ENCODE data around the gene IL2. TPM values are rescaled to one million over a fixed set of nuclear protein-coding genes. Genes with fewer than 3 reads are reported as not detected.

Gene IL2
- not detected in 2 replicates for total RNA-seq

DNA sequence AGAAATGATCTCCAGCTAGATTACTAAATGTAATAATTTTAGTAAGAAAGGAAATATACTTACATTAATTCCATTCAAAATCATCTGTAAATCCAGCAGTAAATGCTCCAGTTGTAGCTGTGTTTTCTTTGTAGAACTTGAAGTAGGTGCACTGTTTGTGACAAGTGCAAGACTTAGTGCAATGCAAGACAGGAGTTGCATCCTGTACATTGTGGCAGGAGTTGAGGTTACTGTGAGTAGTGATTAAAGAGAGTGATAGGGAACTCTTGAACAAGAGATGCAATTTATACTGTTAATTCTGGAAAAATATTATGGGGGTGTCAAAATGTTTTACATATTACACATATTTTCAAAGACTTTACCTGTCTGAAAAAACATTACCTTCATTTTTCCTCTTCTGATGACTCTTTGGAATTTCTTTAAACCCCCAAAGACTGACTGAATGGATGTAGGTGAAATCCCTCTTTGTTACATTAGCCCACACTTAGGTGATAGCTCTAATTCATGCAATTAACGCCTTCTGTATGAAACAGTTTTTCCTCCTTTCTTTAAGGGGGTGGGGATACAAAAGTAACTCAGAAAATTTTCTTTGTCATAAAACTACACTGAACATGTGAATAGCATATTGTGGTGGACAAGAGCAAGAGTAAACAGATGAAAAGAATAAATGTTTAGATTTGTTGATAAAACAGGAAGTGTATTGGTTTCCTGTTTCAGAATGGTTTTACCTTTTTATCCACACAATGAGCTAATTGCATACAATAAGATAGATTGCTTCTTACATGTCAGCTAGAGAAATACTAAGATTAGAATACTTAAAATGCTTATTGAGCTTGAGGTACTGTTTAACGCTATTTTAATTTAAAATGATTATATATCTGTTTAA is at the start of gene IL2:
IL2 (minus strand) TSS at position 495 of the 886 bp plus-strand sequence; CDS start at position 210, 285 bp downstream.

Other genes starting within 250 kb of the IL2 start
- not detected in 2 replicates for gene ADAD1, start 77.7 kb downstream of the IL2 start, total RNA-seq
- gene IL21, start 164.3 kb upstream of the IL2 start, total RNA-seq, result 0.39 TPM in 1 of 2 replicates, not detected in the other

Measured in placental epithelial cell (primary cell).